Breast epithelium (tissue), 4 donors: Measurements from ENCODE around the gene ASXL3. TPM values are rescaled to one million over a fixed set of nuclear protein-coding genes. Genes with fewer than 3 reads are reported as not detected.

Experiments
- DNase-seq, 2 donors: peaks; one replicate each; pipeline ENCODE4 v3.0.0-alpha.2; 2019; ENCODE audit warnings: low spot score in 2 of 2
- H3K27ac ChIP-seq, 2 donors: fragments of 200-600 bp; sonication (generic) in 1 of 2; one replicate each; pipeline ENCODE4 v1.5.1; 2016 to 2019; ENCODE audit warnings: mild to moderate bottlenecking in 1 of 2
- H3K27me3 ChIP-seq, 2 donors: fragments of 200-600 bp; sonication (generic) in 1 of 2; one replicate each; pipeline versions ENCODE4 v1.5.1 to v1.6.0; 2017 to 2019; ENCODE audit warnings: control low read depth in 1 of 2, mild to moderate bottlenecking in 1 of 2
- H3K36me3 ChIP-seq: fragments of 200-600 bp; one replicate; pipeline ENCODE4 v1.5.1; 2019
- H3K4me1 ChIP-seq, 2 donors: fragments of 200-600 bp; sonication (generic); one replicate each; pipeline ENCODE4 v1.5.1; 2016 to 2019; ENCODE audit warnings: control low read depth in 1 of 2
- H3K4me3 ChIP-seq, 3 donors: fragments of 200-600 bp; sonication (generic); 1 replicate in 2 of 3; 2 replicates in 1 of 3; pipeline ENCODE4 v1.5.1; 2016 to 2019; ENCODE audit warnings: mild to moderate bottlenecking in 3 of 3, moderate library complexity in 2 of 3
- H3K9me3 ChIP-seq, 2 donors: fragments of 200-600 bp; sonication (generic) in 1 of 2; one replicate each; pipeline ENCODE4 v1.5.1; 2016 to 2019; ENCODE audit warnings: control low read depth in 1 of 2
- CTCF ChIP-seq, 3 donors: fragments of 450-650 bp; IDR thresholded peaks; one replicate each; pipeline ENCODE4 v1.5.1; 2016 to 2017; ENCODE audit warnings: antibody characterized with exemption in 3 of 3, mild to moderate bottlenecking in 3 of 3, moderate library complexity in 3 of 3
- POLR2A ChIP-seq: fragments of 450-650 bp; IDR thresholded peaks from one replicate; pipeline ENCODE4 v1.6.1; 2016; ENCODE audit warnings: antibody characterized with exemption, mild to moderate bottlenecking, moderate library complexity
- POLR2AphosphoS5 ChIP-seq, 3 donors: sonication (generic); formaldehyde crosslinking; IDR thresholded peaks; one replicate each; pipeline ENCODE4 v1.6.1; 2017; ENCODE audit warnings: antibody characterized with exemption in 3 of 3
- intact Hi-C: fragments of 100-400 bp; cut with DNase I; formaldehyde crosslinking; loops from one replicate; pipeline ENCODE4 v1.15.1; 2023; ENCODE audit warnings: low total_unique reads
- total RNA-seq, 3 donors: library from RNA; depleted of rRNA; stranded (reverse); fragments of >200 nt; gene quantifications; one replicate each; pipeline ENCODE4 v1.1.0, GENCODE V29; 2016

ASXL3 gene
- total RNA-seq, 3 donors from 2014 or later: 0.96 to 3.4 (median 0.98) TPM

GRCh38 chr18:33676593-33676992 lies 98.6 kb downstream of the ASXL3 start:
- H3K4me1 ChIP-seq: no peaks in the 10 kb centered on the region

GRCh38 chr18:33677891-33678290 lies 99.9 kb downstream of the ASXL3 start:
- Histone ChIP-seq H3K4me1 (no peaks in the 10 kb centered on the region), H3K4me3 (no peak overlapping the region), H3K36me3 (no peaks in the 10 kb centered on the region), H3K27ac (no peak overlapping the region), H3K9me3 (no peaks in the 10 kb centered on the region), H3K27me3 (no peaks in the 10 kb centered on the region)
- no peak for DNase-seq
- intact Hi-C loops: no loop called here
- no peak for TF ChIP-seq POLR2A
- TF ChIP-seq CTCF (IDR thresholded peaks at IDR 0.05): no peak
- no peak for TF ChIP-seq POLR2AphosphoS5 (IDR thresholded peaks at IDR 0.05)

More at GRCh38 chr18:33676593-33676992, 98.6 kb downstream of the ASXL3 start:
- H3K9me3 ChIP-seq: no peaks in the 10 kb centered on the region
- H3K4me3 ChIP-seq: no peak overlapping the region
- H3K36me3 ChIP-seq: no peaks in the 10 kb centered on the region
- intact Hi-C loops: no loop called here
- no peaks in the 10 kb centered on the region for H3K27me3 ChIP-seq
- TF ChIP-seq CTCF (IDR thresholded peaks at IDR 0.05): no peak
- no peak for TF ChIP-seq POLR2AphosphoS5 (IDR thresholded peaks at IDR 0.05)
- no peak for TF ChIP-seq POLR2A
- no peak overlapping the region for H3K27ac ChIP-seq
- no peak for DNase-seq

- Histone ChIP-seq H3K36me3 (no peaks in the 10 kb centered on the region), H3K9me3 (no peaks in the 10 kb centered on the region), H3K4me3 (no peak overlapping the region), H3K4me1 (no peaks in the 10 kb centered on the region), H3K27ac (no peak overlapping the region), H3K27me3 (no peaks in the 10 kb centered on the region)
- TF ChIP-seq POLR2AphosphoS5 (IDR thresholded peaks at IDR 0.05): no peak
- no peak for TF ChIP-seq CTCF (IDR thresholded peaks at IDR 0.05)
- no peak for TF ChIP-seq POLR2A
- DNase-seq: no peak
- intact Hi-C loops: no loop called here
These were observed 104.4 kb downstream of the ASXL3 start for GRCh38 chr18:33682436-33682835.

- no peaks in the 10 kb centered on the region for H3K4me1 ChIP-seq
- intact Hi-C loops: loop anchor here (1.0 kb wide), 1 partner anchor 14 kb away; no protein-coding TSS in a partner anchor
- H3K9me3 ChIP-seq: no peaks in the 10 kb centered on the region
- TF ChIP-seq POLR2A: no peak
- H3K27ac ChIP-seq: no peak overlapping the region
- H3K27me3 ChIP-seq: no peaks in the 10 kb centered on the region
- H3K4me3 ChIP-seq: no peak overlapping the region
- no peak for DNase-seq
- no peaks in the 10 kb centered on the region for H3K36me3 ChIP-seq
These were observed 116.6 kb downstream of the ASXL3 start for GRCh38 chr18:33694593-33694992.

GRCh38 chr18:33696332-33697162 lies 118.5 kb downstream of the ASXL3 start:
- H3K9me3 ChIP-seq: no peaks in the 10 kb centered on the region
- no peaks in the 10 kb centered on the region for H3K4me1 ChIP-seq
- no peaks in the 10 kb centered on the region for H3K36me3 ChIP-seq
- intact Hi-C loops: no loop called here
- no peak overlapping the region for H3K27ac ChIP-seq
- no peak for TF ChIP-seq POLR2AphosphoS5 (IDR thresholded peaks at IDR 0.05)
- TF ChIP-seq POLR2A: no peak
- no peak for TF ChIP-seq CTCF (IDR thresholded peaks at IDR 0.05)
- H3K27me3 ChIP-seq: no peaks in the 10 kb centered on the region
- no peak for DNase-seq
- no peak overlapping the region for H3K4me3 ChIP-seq
